HepG2 (cell line): ENCODE data around the gene ADCY1. TPM values are rescaled to one million over a fixed set of nuclear protein-coding genes. Genes with fewer than 3 reads are reported as not detected.

Source experiments
- ARNT ChIP-seq: fragments of 450-650 bp; IDR thresholded peaks from 2 replicates; pipeline ENCODE4 v1.6.1; 2017
- DNMT1 ChIP-seq: sonication (generic); formaldehyde crosslinking; IDR thresholded peaks from 2 replicates; pipeline ENCODE4 v1.5.1; 2020; ENCODE audit warnings: mild to moderate bottlenecking, missing genetic modification reagents
- FOXK2 ChIP-seq: fragments of 450-650 bp; IDR thresholded peaks from 2 replicates; pipeline ENCODE4 v1.6.1; 2016
- IKZF4 ChIP-seq: sonication (generic); formaldehyde crosslinking; IDR thresholded peaks from 2 replicates; pipeline ENCODE4 v1.5.1; 2020; ENCODE audit warnings: borderline replicate concordance, mild to moderate bottlenecking, low read depth, missing genetic modification reagents; ENCODE audit errors: not compliant biosample characterization
- JUNB ChIP-seq: sonication (generic); formaldehyde crosslinking; IDR thresholded peaks from 2 replicates; pipeline ENCODE4 v1.8.0; 2022; ENCODE audit warnings: missing genetic modification reagents, mild to moderate bottlenecking, borderline replicate concordance
- MAX ChIP-seq: IDR thresholded peaks from 2 replicates; pipeline ENCODE4 v1.6.1; 2012; ENCODE audit warnings: inconsistent platforms
- PAX8 ChIP-seq: sonication (generic); formaldehyde crosslinking; IDR thresholded peaks from 2 replicates; pipeline ENCODE4 v1.8.0; 2022; ENCODE audit warnings: mild to moderate bottlenecking, missing genetic modification reagents, borderline replicate concordance
- SNAPC2 ChIP-seq: sonication (generic); formaldehyde crosslinking; IDR thresholded peaks from 2 replicates; pipeline ENCODE4 v1.8.1; 2022; ENCODE audit warnings: mild to moderate bottlenecking, missing genetic modification reagents
- SRSF1 ChIP-seq: fragments of 200-400 bp; formaldehyde crosslinking; optimal IDR thresholded peaks from 2 replicates; pipeline ENCODE3; 2017; ENCODE audit warnings: mild to moderate bottlenecking, low read depth, low read length, moderate library complexity
- SRY ChIP-seq: sonication (generic); formaldehyde crosslinking; IDR thresholded peaks from 2 replicates; pipeline ENCODE4 v1.8.0; 2022; ENCODE audit warnings: mild to moderate bottlenecking, missing genetic modification reagents
- SUZ12 ChIP-seq: fragments of 150-350 bp; IDR thresholded peaks from 2 replicates; pipeline ENCODE4 v1.6.1; 2014; ENCODE audit warnings: low read depth, low read length
- U2AF1 ChIP-seq: fragments of 200-400 bp; formaldehyde crosslinking; optimal IDR thresholded peaks from 2 replicates; pipeline ENCODE3; 2017; ENCODE audit warnings: mild to moderate bottlenecking, low read depth, low read length
- ZFP37 ChIP-seq: sonication (generic); formaldehyde crosslinking; IDR thresholded peaks from 2 replicates; pipeline ENCODE4 v1.4.0; 2020; ENCODE audit warnings: missing genetic modification reagents, borderline replicate concordance
- ZNF251 ChIP-seq: sonication (generic); formaldehyde crosslinking; IDR thresholded peaks from 2 replicates; pipeline ENCODE4 v1.9.0; 2021; ENCODE audit warnings: mild to moderate bottlenecking, missing genetic modification reagents
- ZNF362 ChIP-seq: sonication (generic); formaldehyde crosslinking; IDR thresholded peaks from 2 replicates; pipeline ENCODE4 v1.4.0; 2020; ENCODE audit warnings: missing genetic modification reagents, mild to moderate bottlenecking, borderline replicate concordance
- ZNF619 ChIP-seq: sonication (generic); formaldehyde crosslinking; IDR thresholded peaks from 2 replicates; pipeline ENCODE4 v1.4.0; 2020; ENCODE audit warnings: mild to moderate bottlenecking, missing genetic modification reagents
- ZNF770 ChIP-seq: sonication (generic); formaldehyde crosslinking; IDR thresholded peaks from 2 replicates; pipeline ENCODE4 v1.5.0; 2020; ENCODE audit warnings: mild to moderate bottlenecking, missing genetic modification reagents
- ZNF782 ChIP-seq: sonication (generic); formaldehyde crosslinking; IDR thresholded peaks from 2 replicates; pipeline ENCODE4 v1.4.0; 2020; ENCODE audit warnings: missing genetic modification reagents, mild to moderate bottlenecking, borderline replicate concordance
- ZNF790 ChIP-seq: sonication (generic); formaldehyde crosslinking; IDR thresholded peaks from 2 replicates; pipeline ENCODE4 v1.8.0; 2022; ENCODE audit warnings: missing genetic modification reagents, mild to moderate bottlenecking, borderline replicate concordance
- polyA plus RNA-seq, 8 experiments: library from polyadenylated mRNA; depleted of rRNA in 3 of 8; stranded (reverse) in 7 of 8; unstranded in 1 of 8; fragments of >200 nt; fragmentation: Illumina TruSeq in 4 of 8; extraction: Trizol in 4 of 8; gene quantifications; 2 replicates each; pipeline versions ENCODE4 v1.2.1 to v1.2.3, GENCODE V29; 2011 to 2016; ENCODE audit warnings: low read depth in 4 of 8, missing spikeins in 1 of 8, mixed read lengths in 1 of 8; ENCODE audit not compliant: insufficient read depth in 1 of 8
- total RNA-seq, 5 experiments: library from RNA; depleted of rRNA; stranded (reverse); fragments of >200 nt; fragmentation: Illumina TruSeq; extraction: Trizol; gene quantifications; 2 replicates each; pipeline ENCODE4 v1.2.3, GENCODE V29; 2016; ENCODE audit warnings: low read depth in 1 of 5
- TF ChIP-seq, protein P1 (sequence below): sonication (generic); formaldehyde crosslinking; IDR thresholded peaks from 2 replicates; pipeline ENCODE4 v1.9.0; 2021; ENCODE audit warnings: missing genetic modification reagents, mild to moderate bottlenecking, borderline replicate concordance
- TF ChIP-seq, protein P2 (sequence below): sonication (generic); formaldehyde crosslinking; IDR thresholded peaks from 2 replicates; pipeline ENCODE4 v1.5.1; 2020; ENCODE audit warnings: missing genetic modification reagents, mild to moderate bottlenecking, borderline replicate concordance
- TF ChIP-seq, protein P3 (sequence below): sonication (generic); formaldehyde crosslinking; IDR thresholded peaks from 2 replicates; pipeline ENCODE4 v1.9.0; 2021; ENCODE audit warnings: missing genetic modification reagents, mild to moderate bottlenecking, borderline replicate concordance

Gene ADCY1
- total and polyA plus RNA-seq, 2 of the 13 experiments (the other 11 are each of a cell fraction or from before 2014, with no cell fraction given), result 0.80 to 1.2 TPM

GRCh38 chr7:45663167-45663921 lies 89.2 kb downstream of the ADCY1 start (continued):
- TF ChIP-seq, protein P1, sequence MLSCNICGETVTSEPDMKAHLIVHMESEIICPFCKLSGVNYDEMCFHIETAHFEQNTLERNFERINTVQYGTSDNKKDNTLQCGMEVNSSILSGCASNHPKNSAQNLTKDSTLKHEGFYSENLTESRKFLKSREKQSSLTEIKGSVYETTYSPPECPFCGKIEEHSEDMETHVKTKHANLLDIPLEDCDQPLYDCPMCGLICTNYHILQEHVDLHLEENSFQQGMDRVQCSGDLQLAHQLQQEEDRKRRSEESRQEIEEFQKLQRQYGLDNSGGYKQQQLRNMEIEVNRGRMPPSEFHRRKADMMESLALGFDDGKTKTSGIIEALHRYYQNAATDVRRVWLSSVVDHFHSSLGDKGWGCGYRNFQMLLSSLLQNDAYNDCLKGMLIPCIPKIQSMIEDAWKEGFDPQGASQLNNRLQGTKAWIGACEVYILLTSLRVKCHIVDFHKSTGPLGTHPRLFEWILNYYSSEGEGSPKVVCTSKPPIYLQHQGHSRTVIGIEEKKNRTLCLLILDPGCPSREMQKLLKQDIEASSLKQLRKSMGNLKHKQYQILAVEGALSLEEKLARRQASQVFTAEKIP (CRISPR knock-in tag), result no peak
- TF ChIP-seq SRY (CRISPR knock-in tag) (no peak), ZFP37 (CRISPR knock-in tag) (no peak), DNMT1 (CRISPR knock-in tag) (peak; percentile 84; the same call in 1 of the 2 replicates), ZNF790 (CRISPR knock-in tag) (no peak), U2AF1 (no peak), IKZF4 (CRISPR knock-in tag) (peak; percentile 58), ZNF619 (no peak), ZNF362 (no peak), ZNF782 (CRISPR knock-in tag) (no peak), ZNF251 (CRISPR knock-in tag) (no peak), MAX (no peak), SNAPC2 (CRISPR knock-in tag) (no peak), SUZ12 (no peak), SRSF1 (no peak), ARNT (no peak), JUNB (no peak), PAX8 (CRISPR knock-in tag) (no peak), FOXK2 (no peak), ZNF770 (CRISPR knock-in tag) (peak; percentile 55; the same call in 1 of the 2 replicates)
- TF ChIP-seq, protein P2, sequence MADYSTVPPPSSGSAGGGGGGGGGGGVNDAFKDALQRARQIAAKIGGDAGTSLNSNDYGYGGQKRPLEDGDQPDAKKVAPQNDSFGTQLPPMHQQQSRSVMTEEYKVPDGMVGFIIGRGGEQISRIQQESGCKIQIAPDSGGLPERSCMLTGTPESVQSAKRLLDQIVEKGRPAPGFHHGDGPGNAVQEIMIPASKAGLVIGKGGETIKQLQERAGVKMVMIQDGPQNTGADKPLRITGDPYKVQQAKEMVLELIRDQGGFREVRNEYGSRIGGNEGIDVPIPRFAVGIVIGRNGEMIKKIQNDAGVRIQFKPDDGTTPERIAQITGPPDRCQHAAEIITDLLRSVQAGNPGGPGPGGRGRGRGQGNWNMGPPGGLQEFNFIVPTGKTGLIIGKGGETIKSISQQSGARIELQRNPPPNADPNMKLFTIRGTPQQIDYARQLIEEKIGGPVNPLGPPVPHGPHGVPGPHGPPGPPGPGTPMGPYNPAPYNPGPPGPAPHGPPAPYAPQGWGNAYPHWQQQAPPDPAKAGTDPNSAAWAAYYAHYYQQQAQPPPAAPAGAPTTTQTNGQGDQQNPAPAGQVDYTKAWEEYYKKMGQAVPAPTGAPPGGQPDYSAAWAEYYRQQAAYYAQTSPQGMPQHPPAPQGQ, result no peak
- TF ChIP-seq, protein P3, sequence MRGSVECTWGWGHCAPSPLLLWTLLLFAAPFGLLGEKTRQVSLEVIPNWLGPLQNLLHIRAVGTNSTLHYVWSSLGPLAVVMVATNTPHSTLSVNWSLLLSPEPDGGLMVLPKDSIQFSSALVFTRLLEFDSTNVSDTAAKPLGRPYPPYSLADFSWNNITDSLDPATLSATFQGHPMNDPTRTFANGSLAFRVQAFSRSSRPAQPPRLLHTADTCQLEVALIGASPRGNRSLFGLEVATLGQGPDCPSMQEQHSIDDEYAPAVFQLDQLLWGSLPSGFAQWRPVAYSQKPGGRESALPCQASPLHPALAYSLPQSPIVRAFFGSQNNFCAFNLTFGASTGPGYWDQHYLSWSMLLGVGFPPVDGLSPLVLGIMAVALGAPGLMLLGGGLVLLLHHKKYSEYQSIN, result no peak
